Raji (cell line): ENCODE measurements around the gene AEBP1.

ENCODE experiments used
- POLR2A ChIP-seq: IDR thresholded peaks from 2 replicates; pipeline ENCODE4 v1.6.1; 2011; ENCODE audit warnings: low read depth, low read length, control low read depth; ENCODE audit not compliant: insufficient read depth

Gene AEBP1

GRCh38 chr7:44063894-44064651 lies 40.1 kb upstream of the AEBP1 start:
- no peak for TF ChIP-seq POLR2A

GRCh38 chr7:44064791-44065430 lies 39.2 kb upstream of the AEBP1 start:
- TF ChIP-seq POLR2A, result no peak; the same call in 1 of the 2 replicates

- TF ChIP-seq POLR2A, result peak; percentile 51
These were observed 38.6 kb upstream of the AEBP1 start, which contains the start of gene PGAM2 for GRCh38 chr7:44065431-44066110. Gene PGAM2 (minus strand): TSS chr7:44065567. CDS start chr7:44065529, 38 bp downstream.

GRCh38 chr7:44066111-44066460 lies 38.1 kb upstream of the AEBP1 start:
- peak; percentile 6; the same call in 1 of the 2 replicates for TF ChIP-seq POLR2A

GRCh38 chr7:44066494-44067063 lies 37.6 kb upstream of the AEBP1 start:
- no peak for TF ChIP-seq POLR2A

- TF ChIP-seq POLR2A, result peak; percentile 46; the same call in 1 of the 2 replicates
These were observed 36.8 kb upstream of the AEBP1 start for GRCh38 chr7:44067064-44067951.

- TF ChIP-seq POLR2A, result peak; percentile 23; the same call in 1 of the 2 replicates
These were observed 36.1 kb upstream of the AEBP1 start for GRCh38 chr7:44068054-44068453.

- no peak for TF ChIP-seq POLR2A
These were observed 32.3 kb upstream of the AEBP1 start for GRCh38 chr7:44071726-44072363.

- TF ChIP-seq POLR2A, result no peak
These were observed 31.5 kb upstream of the AEBP1 start for GRCh38 chr7:44072364-44073231.

- no peak for TF ChIP-seq POLR2A
These were observed 30.3 kb upstream of the AEBP1 start for GRCh38 chr7:44073664-44074348.

- TF ChIP-seq POLR2A, result 0 out of 2 replicates have a peak, but pooled peaks have one; percentile 10
These were observed 29.8 kb upstream of the AEBP1 start for GRCh38 chr7:44074349-44074695.

GRCh38 chr7:44075296-44076075 lies 28.7 kb upstream of the AEBP1 start:
- no peak for TF ChIP-seq POLR2A
